ENCODE measurements around the gene PKDCC.

The PKDCC gene

DNA sequence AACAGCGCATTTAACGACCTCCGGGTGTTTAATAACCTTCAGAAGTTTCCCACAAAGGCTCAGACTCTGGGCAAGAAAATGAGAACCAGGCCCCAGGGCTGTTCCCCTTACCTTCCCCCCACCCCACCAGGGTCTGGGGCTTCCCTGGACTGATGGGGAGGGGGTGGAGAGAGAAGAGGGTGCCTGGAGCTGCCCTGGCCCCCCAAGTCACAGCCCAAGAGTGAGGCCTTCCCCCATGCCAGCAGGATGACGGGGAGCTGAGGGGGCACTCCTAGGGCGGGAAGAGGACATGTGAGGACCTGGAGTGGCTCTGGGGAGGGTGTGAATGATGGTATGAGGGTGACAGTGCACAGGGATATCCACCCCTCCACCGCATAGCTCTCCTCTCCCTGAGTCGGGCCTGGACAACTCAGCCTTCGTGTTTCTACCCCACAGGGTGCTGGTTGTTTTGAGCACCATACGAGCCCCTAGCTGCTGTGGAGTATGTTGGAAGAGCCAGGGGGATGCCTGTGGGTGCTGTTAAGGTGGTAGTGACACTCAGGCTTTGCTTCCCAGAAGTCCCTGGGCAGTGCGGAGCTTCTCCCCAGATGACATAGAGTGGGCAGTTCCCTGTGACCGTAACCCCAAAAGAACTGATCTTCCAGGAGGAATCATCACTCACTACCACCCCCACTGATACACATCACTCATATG, 3.9 kb downstream of the PKDCC start:
- H3K4me3 ChIP-seq (ENCODE audit: low read length) = peak overlapping the region; percentile 71
- peaks cover 13% of the 10 kb centered on the region for H3K27me3 ChIP-seq (ENCODE audit: control insufficient read depth, insufficient read depth, low read length)
- peaks cover 40% of the 10 kb centered on the region for H3K4me1 ChIP-seq (ENCODE audit: control insufficient read depth, low read depth, low read length)
- no peak overlapping the region for H3K9ac ChIP-seq (ENCODE audit: low read length)
- no peaks in the 10 kb centered on the region for H3K9me3 ChIP-seq (ENCODE audit: control insufficient read depth, low read depth, low read length)
- no peak overlapping the region for H3K27ac ChIP-seq (ENCODE audit: low read length)
- peaks cover 22% of the 10 kb centered on the region for H3K36me3 ChIP-seq (ENCODE audit: control insufficient read depth, low read depth, low read length)

DNA sequence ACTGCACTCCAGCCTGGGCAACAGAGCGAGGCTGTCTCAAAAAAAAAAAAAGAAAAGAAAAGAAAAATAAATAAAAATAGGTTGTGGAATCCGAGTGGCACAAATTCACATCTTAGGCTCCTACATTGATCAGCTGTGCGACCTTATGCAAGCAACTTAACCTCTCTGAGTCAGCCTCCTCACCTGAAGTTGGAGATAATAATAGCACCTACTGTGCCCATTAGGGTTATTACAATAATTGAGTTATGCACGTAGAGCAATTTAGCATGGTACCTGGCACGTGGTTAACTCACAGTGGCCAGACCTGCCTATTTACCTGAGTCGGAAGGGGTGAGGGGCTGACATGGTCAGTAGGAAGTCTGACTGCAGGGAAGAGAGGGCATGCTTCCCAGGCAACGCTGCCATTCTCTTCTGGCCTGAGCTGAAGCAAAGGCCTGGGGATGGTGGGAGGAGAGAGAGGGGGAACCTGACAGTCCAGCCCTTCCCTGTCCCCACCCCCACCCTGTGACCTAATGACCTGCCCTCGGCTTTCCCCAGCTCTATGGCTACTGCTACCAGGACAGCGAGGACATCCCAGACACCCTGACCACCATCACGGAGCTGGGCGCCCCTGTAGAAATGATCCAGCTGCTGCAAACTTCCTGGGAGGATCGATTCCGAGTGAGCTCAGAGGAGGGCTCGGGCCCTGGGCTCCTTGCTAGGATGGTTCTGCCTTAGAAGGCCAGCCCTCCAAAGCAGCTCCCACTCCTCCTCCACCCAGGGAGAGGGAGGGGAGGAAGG, 5.1 kb downstream of the PKDCC start:
- Histone ChIP-seq H3K27me3 (ENCODE audit: control insufficient read depth, insufficient read depth, low read length) (peaks cover 13% of the 10 kb centered on the region), H3K9me3 (ENCODE audit: control insufficient read depth, low read depth, low read length) (no peaks in the 10 kb centered on the region), H3K4me3 (ENCODE audit: low read length) (no peak overlapping the region), H3K27ac (ENCODE audit: low read length) (no peak overlapping the region), H3K36me3 (ENCODE audit: control insufficient read depth, low read depth, low read length) (peaks cover 34% of the 10 kb centered on the region), H3K9ac (ENCODE audit: low read length) (no peak overlapping the region), H3K4me1 (ENCODE audit: control insufficient read depth, low read depth, low read length) (peaks cover 40% of the 10 kb centered on the region)

DNA sequence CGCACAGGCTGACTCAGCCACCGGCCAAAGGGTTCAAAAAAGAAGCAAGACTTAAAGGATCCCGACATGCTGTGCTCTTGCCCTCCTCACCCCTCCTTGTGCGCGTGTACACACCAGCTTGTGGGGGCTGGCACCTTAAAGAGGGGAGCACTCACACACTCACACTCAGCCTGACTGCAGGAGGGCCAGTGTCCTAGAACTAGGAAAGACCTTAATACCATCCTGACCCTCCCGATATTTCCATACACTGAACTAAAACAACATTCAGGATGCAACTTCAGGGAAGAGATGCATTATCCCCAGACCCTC, 5.6 kb downstream of the PKDCC start:
- Histone ChIP-seq H3K4me3 (ENCODE audit: low read length) (no peak overlapping the region), H3K36me3 (ENCODE audit: control insufficient read depth, low read depth, low read length) (peaks cover 38% of the 10 kb centered on the region), H3K27me3 (ENCODE audit: control insufficient read depth, insufficient read depth, low read length) (peaks cover 13% of the 10 kb centered on the region), H3K4me1 (ENCODE audit: control insufficient read depth, low read depth, low read length) (peaks cover 40% of the 10 kb centered on the region), H3K9me3 (ENCODE audit: control insufficient read depth, low read depth, low read length) (no peaks in the 10 kb centered on the region), H3K9ac (ENCODE audit: low read length) (no peak overlapping the region), H3K27ac (ENCODE audit: low read length) (no peak overlapping the region)

DNA sequence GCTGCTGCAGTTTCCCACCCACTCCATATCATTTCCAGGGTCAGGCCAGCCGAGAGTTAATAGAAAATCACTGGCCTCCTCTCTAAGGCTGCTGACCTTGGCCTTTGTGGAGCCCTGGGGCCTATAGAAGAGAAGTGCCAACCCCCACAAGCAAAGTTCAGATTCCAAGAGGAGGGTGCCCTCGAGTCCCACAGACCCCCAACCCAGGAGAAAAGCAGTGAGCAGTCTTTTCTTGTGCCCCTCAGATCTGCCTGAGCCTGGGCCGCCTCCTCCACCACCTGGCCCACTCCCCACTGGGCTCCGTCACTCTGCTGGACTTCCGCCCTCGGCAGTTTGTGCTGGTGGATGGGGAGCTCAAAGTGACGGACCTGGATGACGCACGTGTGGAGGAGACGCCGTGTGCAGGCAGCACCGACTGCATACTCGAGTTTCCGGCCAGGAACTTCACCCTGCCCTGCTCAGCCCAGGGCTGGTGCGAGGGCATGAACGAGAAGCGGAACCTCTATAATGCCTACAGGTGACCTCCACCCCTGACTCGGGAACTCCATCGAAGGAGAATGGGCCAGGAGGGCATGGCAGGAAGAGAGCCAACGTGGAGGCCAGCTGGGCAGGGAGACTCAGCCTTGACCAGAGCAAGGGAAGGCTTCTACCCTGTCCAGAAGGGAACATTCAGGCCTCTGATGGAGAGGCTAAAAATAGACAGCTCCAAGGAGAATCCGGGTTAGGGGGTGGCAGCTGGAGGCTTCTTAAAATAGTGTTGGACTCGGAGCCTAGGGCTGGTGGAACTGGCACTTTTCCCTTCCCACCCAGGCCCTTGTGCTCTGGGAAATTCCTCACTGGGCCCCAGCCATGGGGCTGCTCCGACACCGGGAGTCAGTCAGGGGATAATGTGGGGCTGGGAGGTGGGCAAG, 6.2 kb downstream of the PKDCC start:
- H3K9me3 ChIP-seq (ENCODE audit: control insufficient read depth, low read depth, low read length) = no peaks in the 10 kb centered on the region
- peaks cover 8% of the 10 kb centered on the region for H3K27me3 ChIP-seq (ENCODE audit: control insufficient read depth, insufficient read depth, low read length)
- no peak overlapping the region for H3K4me3 ChIP-seq (ENCODE audit: low read length)
- no peak overlapping the region for H3K27ac ChIP-seq (ENCODE audit: low read length)
- H3K4me1 ChIP-seq (ENCODE audit: control insufficient read depth, low read depth, low read length) = peaks cover 40% of the 10 kb centered on the region
- peaks cover 43% of the 10 kb centered on the region for H3K36me3 ChIP-seq (ENCODE audit: control insufficient read depth, low read depth, low read length)
- H3K9ac ChIP-seq (ENCODE audit: low read length) = no peak overlapping the region

DNA sequence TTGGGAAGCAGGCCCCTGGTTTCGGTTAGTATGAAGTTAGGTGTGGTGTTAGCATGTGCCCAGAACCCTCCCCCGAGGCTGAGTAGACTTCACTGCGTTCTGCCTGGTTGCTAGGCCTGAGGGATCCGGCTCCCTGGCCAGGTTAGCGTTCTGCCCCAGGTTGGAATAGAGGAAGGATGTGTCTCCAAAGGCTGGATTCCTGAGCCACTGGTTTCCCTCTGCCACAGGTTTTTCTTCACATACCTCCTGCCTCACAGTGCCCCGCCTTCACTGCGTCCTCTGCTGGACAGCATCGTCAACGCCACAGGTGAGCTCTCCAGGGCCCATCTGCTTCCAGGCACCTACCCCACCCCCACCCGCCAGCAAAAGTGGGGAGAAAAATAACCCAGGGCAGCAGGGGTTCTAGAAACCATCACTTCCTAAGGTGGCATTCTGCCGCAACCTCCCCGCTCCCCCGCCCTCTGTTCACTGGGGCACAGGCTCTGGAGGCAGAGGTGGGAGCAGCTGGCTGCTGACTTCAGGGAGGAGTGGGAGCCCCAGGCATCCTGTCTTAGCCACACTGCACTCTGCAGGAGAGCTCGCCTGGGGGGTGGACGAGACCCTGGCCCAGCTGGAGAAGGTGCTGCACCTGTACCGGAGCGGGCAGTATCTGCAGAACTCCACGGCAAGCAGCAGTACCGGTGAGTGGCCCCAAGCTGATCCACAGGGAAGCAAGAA, 7.1 kb downstream of the PKDCC start:
- H3K9me3 ChIP-seq (ENCODE audit: control insufficient read depth, low read depth, low read length) = no peaks in the 10 kb centered on the region
- H3K27me3 ChIP-seq (ENCODE audit: control insufficient read depth, insufficient read depth, low read length) = no peaks in the 10 kb centered on the region
- peaks cover 37% of the 10 kb centered on the region for H3K4me1 ChIP-seq (ENCODE audit: control insufficient read depth, low read depth, low read length)
- H3K27ac ChIP-seq (ENCODE audit: low read length) = no peak overlapping the region
- no peak overlapping the region for H3K9ac ChIP-seq (ENCODE audit: low read length)
- H3K36me3 ChIP-seq (ENCODE audit: control insufficient read depth, low read depth, low read length) = peaks cover 43% of the 10 kb centered on the region
- H3K4me3 ChIP-seq (ENCODE audit: low read length) = no peak overlapping the region

DNA sequence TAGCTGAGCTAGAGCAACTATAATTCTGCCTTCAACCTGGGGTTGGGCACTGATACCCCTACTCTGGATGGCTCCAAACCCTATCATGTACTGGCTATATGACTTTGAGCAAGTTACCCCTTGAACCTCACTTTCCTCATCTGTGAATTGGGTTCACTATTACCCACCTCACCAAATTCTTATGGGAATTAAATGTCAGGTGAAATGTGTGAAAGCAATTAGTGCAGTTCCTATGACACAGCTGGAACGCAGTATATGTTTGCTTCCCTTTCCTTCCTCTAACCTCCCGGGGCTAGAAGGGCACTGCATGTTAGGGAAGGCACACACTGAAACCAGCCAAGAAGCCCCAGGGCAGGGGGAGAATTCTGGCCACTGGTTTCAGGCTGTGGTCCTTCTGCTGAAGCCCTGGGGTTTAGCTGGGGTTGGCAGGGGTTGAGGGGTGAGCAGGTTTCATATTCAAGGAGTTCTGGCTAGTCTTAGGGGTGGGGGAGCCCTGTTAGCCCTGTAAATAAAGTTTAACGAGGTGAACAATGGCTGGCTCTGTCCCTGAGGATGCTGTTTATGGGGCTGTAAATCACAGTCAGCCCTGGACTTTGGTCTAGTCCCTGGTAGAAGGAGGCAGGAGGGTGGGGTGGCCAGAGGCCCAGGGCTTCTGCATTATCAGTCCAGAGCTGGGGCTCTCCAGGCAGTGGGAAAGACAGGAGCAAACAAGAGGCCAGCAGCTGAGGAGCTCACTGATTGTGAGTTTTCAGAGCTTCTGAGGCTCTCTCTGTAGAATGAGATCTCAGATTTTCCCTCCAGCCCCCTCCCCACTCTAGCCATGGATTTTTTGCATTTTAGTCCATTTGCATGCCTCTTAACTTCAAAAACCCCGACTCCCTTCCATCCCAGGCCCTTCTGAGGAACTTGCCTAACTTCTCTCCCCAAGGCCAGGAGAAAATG, 8.0 kb downstream of the PKDCC start:
- Histone ChIP-seq H3K9me3 (ENCODE audit: control insufficient read depth, low read depth, low read length) (no peaks in the 10 kb centered on the region), H3K4me3 (ENCODE audit: low read length) (no peak overlapping the region), H3K27ac (ENCODE audit: low read length) (no peak overlapping the region), H3K36me3 (ENCODE audit: control insufficient read depth, low read depth, low read length) (peaks cover 43% of the 10 kb centered on the region), H3K4me1 (ENCODE audit: control insufficient read depth, low read depth, low read length) (peaks cover 27% of the 10 kb centered on the region), H3K9ac (ENCODE audit: low read length) (no peak overlapping the region), H3K27me3 (ENCODE audit: control insufficient read depth, insufficient read depth, low read length) (no peaks in the 10 kb centered on the region)

DNA sequence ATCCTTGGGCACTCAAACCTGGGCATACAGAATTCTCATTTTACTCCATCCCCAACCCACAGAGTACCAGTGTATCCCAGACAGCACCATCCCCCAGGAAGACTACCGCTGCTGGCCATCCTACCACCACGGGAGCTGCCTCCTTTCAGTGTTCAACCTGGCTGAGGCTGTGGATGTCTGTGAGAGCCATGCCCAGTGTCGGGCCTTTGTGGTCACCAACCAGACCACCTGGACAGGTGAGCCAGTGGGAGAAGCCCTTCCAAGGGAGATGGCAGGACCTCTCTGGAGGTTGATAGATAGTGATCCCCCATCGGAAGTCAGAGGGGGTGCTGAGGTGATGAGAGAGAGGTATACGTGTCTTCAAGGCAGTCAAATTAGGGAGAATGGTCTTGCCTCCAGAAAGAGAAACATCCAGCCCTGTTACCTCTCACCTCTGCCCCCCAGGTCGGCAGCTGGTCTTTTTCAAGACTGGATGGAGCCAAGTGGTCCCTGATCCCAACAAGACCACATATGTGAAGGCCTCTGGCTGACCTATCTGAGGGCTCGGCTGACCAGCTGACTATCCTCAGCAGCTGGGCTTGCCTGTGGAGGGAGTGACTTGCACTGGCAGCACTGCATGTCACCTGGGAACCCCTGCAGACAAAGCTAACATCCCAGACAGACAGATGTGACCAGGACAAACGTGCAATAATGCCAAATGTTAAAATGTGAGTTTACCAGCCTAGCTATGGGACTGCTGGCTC, 9.5 kb downstream of the PKDCC start:
- H3K9me3 ChIP-seq (ENCODE audit: control insufficient read depth, low read depth, low read length) = no peaks in the 10 kb centered on the region
- H3K27ac ChIP-seq (ENCODE audit: low read length) = no peak overlapping the region
- H3K9ac ChIP-seq (ENCODE audit: low read length) = no peak overlapping the region
- H3K27me3 ChIP-seq (ENCODE audit: control insufficient read depth, insufficient read depth, low read length) = no peaks in the 10 kb centered on the region
- peaks cover 14% of the 10 kb centered on the region for H3K4me1 ChIP-seq (ENCODE audit: control insufficient read depth, low read depth, low read length)
- H3K36me3 ChIP-seq (ENCODE audit: control insufficient read depth, low read depth, low read length) = peaks cover 43% of the 10 kb centered on the region
- H3K4me3 ChIP-seq (ENCODE audit: low read length) = no peak overlapping the region

DNA sequence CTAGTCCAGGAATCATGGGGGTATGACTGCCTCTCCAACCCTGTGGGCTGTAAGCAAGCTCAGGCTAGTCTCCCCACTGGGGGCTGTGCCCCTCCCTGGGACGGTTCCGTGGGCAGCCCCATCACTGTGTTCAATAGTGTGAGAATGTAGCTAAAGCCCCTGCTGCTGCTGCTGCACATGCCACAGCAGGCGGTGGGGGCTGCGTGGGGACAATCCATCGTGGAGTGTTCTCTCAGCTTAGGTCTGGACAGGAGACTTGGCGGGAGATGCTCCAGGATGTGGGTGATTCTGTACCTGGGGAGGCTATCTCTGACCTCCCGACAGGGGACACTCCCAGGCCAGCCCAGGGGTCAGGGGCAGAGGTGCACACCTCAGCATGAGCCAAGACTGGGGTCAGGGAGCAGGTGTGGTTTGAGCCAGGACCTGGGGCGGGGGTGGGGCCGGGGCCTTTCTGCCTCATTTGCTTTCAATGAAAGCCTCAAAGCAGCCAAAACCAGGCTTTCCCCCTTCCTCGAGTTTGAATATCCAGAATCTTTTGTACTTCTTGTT, 10.2 kb downstream of the PKDCC start:
- H3K9me3 ChIP-seq (ENCODE audit: control insufficient read depth, low read depth, low read length) = no peaks in the 10 kb centered on the region
- no peak overlapping the region for H3K27ac ChIP-seq (ENCODE audit: low read length)
- no peaks in the 10 kb centered on the region for H3K27me3 ChIP-seq (ENCODE audit: control insufficient read depth, insufficient read depth, low read length)
- no peak overlapping the region for H3K4me3 ChIP-seq (ENCODE audit: low read length)
- no peak overlapping the region for H3K9ac ChIP-seq (ENCODE audit: low read length)
- peaks cover 43% of the 10 kb centered on the region for H3K36me3 ChIP-seq (ENCODE audit: control insufficient read depth, low read depth, low read length)
- peaks cover 11% of the 10 kb centered on the region for H3K4me1 ChIP-seq (ENCODE audit: control insufficient read depth, low read depth, low read length)

DNA sequence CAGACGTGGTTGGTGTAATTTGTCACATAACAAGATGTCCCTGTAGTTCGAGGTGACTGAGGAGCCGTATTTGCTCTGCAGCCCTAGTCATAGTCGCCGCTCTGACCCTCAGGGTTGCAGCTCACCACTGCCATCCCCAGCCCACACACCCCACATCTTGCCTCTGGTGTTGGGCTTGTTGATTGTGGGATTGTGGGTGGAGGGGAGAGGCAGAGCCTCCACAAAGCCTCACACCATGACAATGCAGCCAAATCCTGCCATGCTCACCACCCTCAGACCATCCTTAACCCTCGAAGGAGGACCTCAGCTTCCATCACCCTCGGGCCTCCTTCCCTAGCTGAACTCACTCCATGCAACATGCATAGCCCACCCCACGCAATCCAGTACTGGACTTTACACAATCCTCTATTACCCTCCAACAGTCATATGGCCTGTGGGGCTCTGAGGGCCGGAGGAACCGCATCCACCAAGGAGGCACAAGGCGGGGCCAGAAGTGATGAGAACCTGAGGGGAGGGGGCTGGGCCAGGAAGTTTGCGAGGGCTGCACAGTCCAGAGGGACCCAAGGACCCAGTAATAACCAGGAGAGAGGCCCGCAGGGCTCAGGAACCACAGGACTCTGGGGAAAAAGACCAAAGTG, 11.6 kb downstream of the PKDCC start:
- no peaks in the 10 kb centered on the region for H3K27me3 ChIP-seq (ENCODE audit: control insufficient read depth, insufficient read depth, low read length)
- no peaks in the 10 kb centered on the region for H3K9me3 ChIP-seq (ENCODE audit: control insufficient read depth, low read depth, low read length)
- H3K9ac ChIP-seq (ENCODE audit: low read length) = no peak overlapping the region
- H3K4me1 ChIP-seq (ENCODE audit: control insufficient read depth, low read depth, low read length) = peaks cover 3% of the 10 kb centered on the region
- H3K36me3 ChIP-seq (ENCODE audit: control insufficient read depth, low read depth, low read length) = peaks cover 36% of the 10 kb centered on the region
- no peak overlapping the region for H3K27ac ChIP-seq (ENCODE audit: low read length)
- no peak overlapping the region for H3K4me3 ChIP-seq (ENCODE audit: low read length)
